ENCODE measurements around the gene HIF1AN. TPM values are rescaled to one million over a fixed set of nuclear protein-coding genes. Genes with fewer than 3 reads are reported as not detected.

The HIF1AN gene
- total RNA-seq, 3 donors from 2014 or later, result 11.4 to 20.6 (median 15.4) TPM

GRCh38 chr10:100534726-100535125 is 1.0 kb upstream of the HIF1AN start:
- H3K27ac ChIP-seq, result no peak overlapping the region
- H3K4me1 ChIP-seq, result peaks cover 0 to 15% of the 10 kb centered on the region in 2 donors
- TF ChIP-seq POLR2AphosphoS5 (IDR thresholded peaks at IDR 0.05), result no peak
- H3K9me3 ChIP-seq, result no peaks in the 10 kb centered on the region
- H3K27me3 ChIP-seq, result no peaks in the 10 kb centered on the region
- no peaks in the 10 kb centered on the region for H3K36me3 ChIP-seq
- DNase-seq (ENCODE audit: low spot score in 2 of 2), result no peak
- no peak overlapping the region for H3K4me3 ChIP-seq
- intact Hi-C loops (cut with DNase I; ENCODE audit: low total_unique reads), result no loop called here

- Histone ChIP-seq H3K4me1 (peaks cover 0 to 15% of the 10 kb centered on the region in 2 donors), H3K27ac (peak overlapping the region in 1 of 2 donors; percentile 41), H3K4me3 (peak overlapping the region; percentile 65 to 83 (median 79)), H3K9me3 (no peaks in the 10 kb centered on the region), H3K36me3 (no peaks in the 10 kb centered on the region), H3K27me3 (no peaks in the 10 kb centered on the region)
- TF ChIP-seq POLR2AphosphoS5 (IDR thresholded peaks at IDR 0.05) (no peak), POLR2A (IDR thresholded peaks at IDR 0.05) (no peak), CTCF (IDR thresholded peaks at IDR 0.05) (no peak)
- intact Hi-C loops (cut with DNase I; ENCODE audit: low total_unique reads), result no loop called here
- no peak for DNase-seq (ENCODE audit: low spot score in 2 of 2)
Observed at GRCh38 chr10:100535338-100535714, 417 bp upstream of the HIF1AN start.

- intact Hi-C loops (cut with DNase I; ENCODE audit: low total_unique reads), result no loop called here
- H3K36me3 ChIP-seq, result no peaks in the 10 kb centered on the region
- DNase-seq (ENCODE audit: low spot score in 2 of 2), result no peak
- H3K4me1 ChIP-seq, result peaks cover 0 to 15% of the 10 kb centered on the region in 2 donors
- H3K4me3 ChIP-seq, result no peak overlapping the region
- no peaks in the 10 kb centered on the region for H3K9me3 ChIP-seq
- H3K27ac ChIP-seq, result no peak overlapping the region
- TF ChIP-seq POLR2A (IDR thresholded peaks at IDR 0.05) (no peak), POLR2AphosphoS5 (IDR thresholded peaks at IDR 0.05) (no peak), CTCF (IDR thresholded peaks at IDR 0.05) (no peak)
- H3K27me3 ChIP-seq, result no peaks in the 10 kb centered on the region
Observed at GRCh38 chr10:100537475-100537874, 1.7 kb downstream of the HIF1AN start.

GRCh38 chr10:100544950-100545349 is 9.2 kb downstream of the HIF1AN start:
- Histone ChIP-seq H3K9me3 (no peaks in the 10 kb centered on the region), H3K36me3 (no peaks in the 10 kb centered on the region), H3K27ac (no peak overlapping the region), H3K4me3 (no peak overlapping the region), H3K27me3 (no peaks in the 10 kb centered on the region), H3K4me1 (no peaks in the 10 kb centered on the region)
- intact Hi-C loops (cut with DNase I; ENCODE audit: low total_unique reads), result no loop called here
- TF ChIP-seq POLR2A (IDR thresholded peaks at IDR 0.05) (no peak), CTCF (IDR thresholded peaks at IDR 0.05) (no peak), POLR2AphosphoS5 (IDR thresholded peaks at IDR 0.05) (no peak)
- DNase-seq (ENCODE audit: low spot score in 2 of 2), result no peak

GRCh38 chr10:100551196-100551595 is 15.5 kb downstream of the HIF1AN start:
- no peaks in the 10 kb centered on the region for H3K4me1 ChIP-seq
- no peaks in the 10 kb centered on the region for H3K9me3 ChIP-seq
- TF ChIP-seq POLR2A (IDR thresholded peaks at IDR 0.05) (no peak), CTCF (IDR thresholded peaks at IDR 0.05) (no peak), POLR2AphosphoS5 (IDR thresholded peaks at IDR 0.05) (no peak)
- no peak for DNase-seq (ENCODE audit: low spot score in 2 of 2)
- no peaks in the 10 kb centered on the region for H3K36me3 ChIP-seq
- no peaks in the 10 kb centered on the region for H3K27me3 ChIP-seq
- H3K27ac ChIP-seq, result no peak overlapping the region
- no peak overlapping the region for H3K4me3 ChIP-seq
- intact Hi-C loops (cut with DNase I; ENCODE audit: low total_unique reads), result no loop called here

GRCh38 chr10:100551738-100552137 is 16.0 kb downstream of the HIF1AN start:
- DNase-seq (ENCODE audit: low spot score in 2 of 2), result no peak

More at GRCh38 chr10:100551738-100552137, 16.0 kb downstream of the HIF1AN start:
- TF ChIP-seq POLR2A (IDR thresholded peaks at IDR 0.05) (no peak), CTCF (IDR thresholded peaks at IDR 0.05) (no peak), POLR2AphosphoS5 (IDR thresholded peaks at IDR 0.05) (no peak)
- H3K27ac ChIP-seq, result no peak overlapping the region
- no peaks in the 10 kb centered on the region for H3K36me3 ChIP-seq
- no peaks in the 10 kb centered on the region for H3K4me1 ChIP-seq
- no peaks in the 10 kb centered on the region for H3K9me3 ChIP-seq
- intact Hi-C loops (cut with DNase I; ENCODE audit: low total_unique reads), result no loop called here
- H3K27me3 ChIP-seq, result no peaks in the 10 kb centered on the region
- H3K4me3 ChIP-seq, result no peak overlapping the region

Data from breast epithelium (tissue), 4 donors.